ENCODE results near the gene RNF222. TPM values are rescaled to one million over a fixed set of nuclear protein-coding genes. Genes with fewer than 3 reads are reported as not detected.

RNF222 gene
- polyA plus RNA-seq, 1 of the 3 experiments (the other 2 are of a cell fraction) = not detected

- no peak overlapping the region for H3K4me2 ChIP-seq
- no peak overlapping the region for H3K9ac ChIP-seq
- peaks cover 0 to 3% of the 10 kb centered on the region in 2 experiments for H3K36me3 ChIP-seq (replicated peaks in 1 of 2; ENCODE audit: control insufficient read depth in 1 of 2, insufficient read depth in 2 of 2, low read length in 1 of 2)
- H3K27ac ChIP-seq (ENCODE audit: low read depth in 2 of 2, low read length in 1 of 2) = no peak overlapping the region
- no peak for DNase-seq
- TF ChIP-seq RCOR1 (IDR thresholded peaks at IDR 0.05; ENCODE audit: low read length) (no peak), PBX3 (IDR thresholded peaks at IDR 0.05) (no peak), REST (IDR thresholded peaks at IDR 0.05; ENCODE audit: low read depth, low read length) (no peak), GATA2 (CRISPR knock-in tag; IDR thresholded peaks at IDR 0.05) (no peak), EZH2phosphoT487 (IDR thresholded peaks at IDR 0.05; ENCODE audit: borderline replicate concordance, low read depth) (no peak), TAF1 (IDR thresholded peaks at IDR 0.05; ENCODE audit: borderline replicate concordance, low read depth, low read length) (no peak), GABPA (IDR thresholded peaks at IDR 0.05; ENCODE audit: low read depth) (no peak)
- TF ChIP-seq, protein P1, sequence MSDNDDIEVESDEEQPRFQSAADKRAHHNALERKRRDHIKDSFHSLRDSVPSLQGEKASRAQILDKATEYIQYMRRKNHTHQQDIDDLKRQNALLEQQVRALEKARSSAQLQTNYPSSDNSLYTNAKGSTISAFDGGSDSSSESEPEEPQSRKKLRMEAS (IDR thresholded peaks at IDR 0.05; ENCODE audit: low read depth) = no peak
- no peaks in the 10 kb centered on the region for H3K9me3 ChIP-seq
- no peaks in the 10 kb centered on the region for H3K27me3 ChIP-seq (ENCODE audit: insufficient read depth)
- peaks cover 3% of the 10 kb centered on the region for H3F3A ChIP-seq (replicated peaks; ENCODE audit: insufficient read depth)
- H2AFZ ChIP-seq (ENCODE audit: low read depth) = no peak overlapping the region
- H3K79me2 ChIP-seq (ENCODE audit: insufficient read depth) = no peaks in the 10 kb centered on the region
- CTCF ChIA-PET = interaction anchor here (0.8 to 1.5 kb wide), 2 partner anchors 12 to 22 kb away, joined by 3 to 4 read pairs; no protein-coding TSS in a partner anchor
- WGBS (ENCODE audit: low lambda C conversion rate) = 80% methylated on average over 3 of the region's 3 CpGs
- no peaks in the 10 kb centered on the region for H4K20me1 ChIP-seq (ENCODE audit: insufficient read depth)
- POLR2A ChIA-PET = no interaction called here
- no peaks in the 10 kb centered on the region for H3K9me2 ChIP-seq
- peaks cover 0 to 5% of the 10 kb centered on the region in 2 experiments; a peak in 2 of 4 replicates for H3K4me1 ChIP-seq (ENCODE audit: control insufficient read depth in 1 of 2, insufficient read depth in 2 of 2, low read depth in 1 of 2, low read length in 1 of 2)
- no peak overlapping the region for H3K4me3 ChIP-seq (ENCODE audit: low read depth in 2 of 2, low read length in 1 of 2)
Measured at GRCh38 chr17:8360751-8361150, 36.9 kb downstream of the RNF222 start.

DNA sequence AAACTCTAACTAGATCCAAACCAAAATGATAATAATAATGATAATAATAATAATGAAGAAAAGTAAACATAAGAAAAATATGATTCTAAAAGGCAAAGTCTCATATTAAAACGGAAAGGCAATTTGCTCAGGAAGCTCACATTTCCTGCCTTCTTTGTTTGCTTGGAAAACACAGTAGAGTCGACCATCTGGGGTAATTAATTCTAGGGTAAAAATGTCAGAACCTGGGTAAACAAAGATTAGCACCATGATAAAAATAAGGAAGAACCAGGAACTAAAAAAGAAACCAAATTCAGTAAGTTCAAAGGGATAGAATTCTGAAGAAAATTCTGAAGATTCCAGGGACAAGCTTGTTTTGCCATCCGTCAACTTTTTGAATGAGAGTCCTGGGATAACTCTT, 37.4 kb downstream of the RNF222 start:
- Histone ChIP-seq H3K9me3 (no peaks in the 10 kb centered on the region), H4K20me1 (ENCODE audit: insufficient read depth) (no peaks in the 10 kb centered on the region), H3K9me2 (no peaks in the 10 kb centered on the region), H3K27me3 (ENCODE audit: insufficient read depth) (no peaks in the 10 kb centered on the region), H3K36me3 (replicated peaks in 1 of 2; ENCODE audit: control insufficient read depth in 1 of 2, insufficient read depth in 2 of 2, low read length in 1 of 2) (peaks cover 0 to 3% of the 10 kb centered on the region in 2 experiments), H3K4me1 (ENCODE audit: control insufficient read depth in 1 of 2, insufficient read depth in 2 of 2, low read depth in 1 of 2, low read length in 1 of 2) (no peaks in the 10 kb centered on the region; a peak in 1 of 4 replicates), H3K4me2 (no peak overlapping the region), H2AFZ (ENCODE audit: low read depth) (no peak overlapping the region), H3K27ac (ENCODE audit: low read depth in 2 of 2, low read length in 1 of 2) (no peak overlapping the region), H3K79me2 (ENCODE audit: insufficient read depth) (no peaks in the 10 kb centered on the region), H3K4me3 (ENCODE audit: low read depth in 2 of 2, low read length in 1 of 2) (no peak overlapping the region), H3K9ac (no peak overlapping the region), H3F3A (replicated peaks; ENCODE audit: insufficient read depth) (no peaks in the 10 kb centered on the region)
- ChIA-PET POLR2A (no interaction called here), CTCF (interaction anchor here (0.8 to 1.5 kb wide), 2 partner anchors 11 to 22 kb away, joined by 3 to 4 read pairs; no protein-coding TSS in a partner anchor)
- TF ChIP-seq RCOR1 (IDR thresholded peaks at IDR 0.05; ENCODE audit: low read length) = no peak
- no peak for TF ChIP-seq ZBTB33 (IDR thresholded peaks at IDR 0.05; ENCODE audit: borderline replicate concordance, low read depth)
- no peak for TF ChIP-seq PBX3 (IDR thresholded peaks at IDR 0.05)
- TF ChIP-seq REST (IDR thresholded peaks at IDR 0.05; ENCODE audit: low read depth, low read length) = no peak
- 53% methylated on average over 3 of the region's 3 CpGs for WGBS (ENCODE audit: low lambda C conversion rate)
- no peak for DNase-seq

Data from SK-N-SH (cell line).